Measurements from ENCODE around the gene CUX1. TPM values are rescaled to one million over a fixed set of nuclear protein-coding genes. Genes with fewer than 3 reads are reported as not detected.

Gene CUX1
- total and polyA plus RNA-seq, 10 of the 15 experiments (the other 5 are each of a cell fraction or from before 2014, with no cell fraction given), result 6.1 to 48.6 (median 25.9) TPM

- FAIRE-seq, result no peak
Observed at GRCh38 chr7:102049765-102050164, 232.3 kb downstream of the CUX1 start.

More at GRCh38 chr7:102049765-102050164, 232.3 kb downstream of the CUX1 start:
- Histone ChIP-seq H3K9me3 (replicated peaks; ENCODE audit: control insufficient read depth, insufficient read depth, low read length) (peaks cover 6% of the 10 kb centered on the region; the same call in 2 of the 3 replicates), H2AFZ (ENCODE audit: control insufficient read depth, low read depth, low read length) (no peak overlapping the region), H4K20me1 (ENCODE audit: control insufficient read depth, insufficient read depth) (0 out of 2 replicates have a peak, but pooled peaks cover 2% of the 10 kb centered on the region), H3K4me2 (ENCODE audit: control insufficient read depth, insufficient read depth) (no peak overlapping the region), H3K4me3 (no peak overlapping the region), H3K79me2 (ENCODE audit: control insufficient read depth, insufficient read depth, low read length) (no peaks in the 10 kb centered on the region; the same call in 1 of the 2 replicates), H3K36me3 (ENCODE audit: control insufficient read depth in 2 of 2, insufficient read depth in 2 of 2, low read length in 1 of 2) (no peaks in the 10 kb centered on the region; a peak in 1 of 4 replicates), H3K9ac (ENCODE audit: control insufficient read depth, insufficient read depth, low read length) (no peak overlapping the region), H3K4me1 (ENCODE audit: control insufficient read depth, insufficient read depth, low read length) (peaks cover 36% of the 10 kb centered on the region), H3K27ac (ENCODE audit: control insufficient read depth, insufficient read depth) (no peak overlapping the region), H3K27me3 (replicated peaks in 1 of 2; ENCODE audit: control insufficient read depth in 2 of 2, insufficient read depth in 2 of 2, low read length in 1 of 2) (no peaks in the 10 kb centered on the region)
- no TSS peak for BruUV-seq (replicated peaks)
- no peak for ATAC-seq
- ChIA-PET SMC1A (ENCODE audit: uncharacterized antibody, unreplicated experiment) (interaction anchor here (0.8 to 1.4 kb wide), 3 partner anchors 65 to 187 kb away, joined by 3 to 5 read pairs (median 3); no protein-coding TSS in a partner anchor), RAD21 (ENCODE audit: unreplicated experiment) (interaction anchor here (2.0 kb wide), 1 partner anchor 59 kb away, joined by 7 read pairs; no protein-coding TSS in a partner anchor), CTCF (interaction anchor here (1.1 kb wide), 1 partner anchor 12 kb away, joined by 4 read pairs; no protein-coding TSS in a partner anchor), POLR2A (interaction anchor here (1.1 kb wide), 1 partner anchor 10 kb away, joined by 3 read pairs; no protein-coding TSS in a partner anchor)
- intact Hi-C loops (cut with micrococcal nuclease; ENCODE audit: unreplicated experiment) (loop anchor here (5.0 kb wide), 1 partner anchor 57 kb away; no protein-coding TSS in a partner anchor), in situ Hi-C loops (cut with MboI) (no loop called here)
- TF ChIP-seq BMI1 (IDR thresholded peaks at IDR 0.05; ENCODE audit: borderline replicate concordance), result no peak
- TF ChIP-seq ZNF274 (IDR thresholded peaks at IDR 0.05; ENCODE audit: insufficient read depth, insufficient read length), result no peak
- no peak for TF ChIP-seq ZNF622 (IDR thresholded peaks at IDR 0.05)
- no peak for TF ChIP-seq STAT1 (conservative IDR thresholded peaks at IDR 0.05)
- TF ChIP-seq IKZF1 (conservative IDR thresholded peaks at IDR 0.05), result no peak
- no peak for TF ChIP-seq BCLAF1 (IDR thresholded peaks at IDR 0.05)
- TF ChIP-seq ESRRA (IDR thresholded peaks at IDR 0.05; ENCODE audit: low read length), result no peak
- TF ChIP-seq TCF7 (IDR thresholded peaks at IDR 0.05; ENCODE audit: borderline replicate concordance), result no peak
- no peak for TF ChIP-seq EGR1 (IDR thresholded peaks at IDR 0.05; ENCODE audit: borderline replicate concordance in 1 of 2, low read depth in 2 of 2, low read length in 2 of 2)
- TF ChIP-seq CREB1 (IDR thresholded peaks at IDR 0.05; ENCODE audit: low read depth), result no peak
- TF ChIP-seq NFIC (IDR thresholded peaks at IDR 0.05; ENCODE audit: low read depth, low read length), result no peak
- TF ChIP-seq E4F1 (IDR thresholded peaks at IDR 0.05; ENCODE audit: borderline replicate concordance, partially characterized antibody), result no peak
- DNase-seq (ENCODE audit: low read depth, low spot score), result no peak
- 98% methylated on average over 8 of the region's 8 CpGs for WGBS (ENCODE audit: insufficient coverage, insufficient replicate concordance, low lambda C conversion rate, missing lambda C conversion rate)
